Heart left ventricle (tissue), 16 donors: ENCODE data around the gene ADRA2B. TPM values are rescaled to one million over a fixed set of nuclear protein-coding genes. Genes with fewer than 3 reads are reported as not detected.

Source experiments
- ATAC-seq, 4 donors: fragments of 200-7000 bp; cut with Tn5 transposase; one replicate each; pipeline ENCODE4 v1.9.1; 2020 to 2022; ENCODE audit warnings: moderate library complexity in 4 of 4, mild to moderate bottlenecking in 3 of 4, moderate number of reproducible peaks in 1 of 4
- DNase-seq, 5 donors: peaks; one replicate each; pipeline ENCODE4 v3.0.0-alpha.2; 2020
- H3K27ac ChIP-seq, 12 donors: fragments of 200-600 bp; sonication (generic) in 4 of 12; one replicate each; pipeline versions ENCODE4 v1.5.0 to v1.8.0; 2016 to 2022; ENCODE audit warnings: mild to moderate bottlenecking in 2 of 12
- H3K27me3 ChIP-seq, 9 donors: fragments of 200-600 bp; sonication (generic) in 2 of 9; one replicate each; pipeline versions ENCODE4 v1.5.1 to v1.8.0; 2016 to 2022; ENCODE audit warnings: mild to moderate bottlenecking in 3 of 9
- H3K36me3 ChIP-seq, 9 donors: fragments of 200-600 bp; sonication (generic) in 2 of 9; one replicate each; pipeline versions ENCODE4 v1.5.0 to v1.8.0; 2018 to 2022; ENCODE audit warnings: mild to moderate bottlenecking in 2 of 9
- H3K4me1 ChIP-seq, 12 donors: fragments of 200-600 bp; sonication (generic) in 4 of 12; one replicate each; pipeline versions ENCODE4 v1.5.0 to v1.8.0; 2016 to 2022; ENCODE audit warnings: mild to moderate bottlenecking in 3 of 12
- H3K4me3 ChIP-seq, 12 donors: fragments of 200-600 bp; sonication (generic) in 4 of 12; one replicate each; pipeline versions ENCODE4 v1.5.0 to v1.8.0; 2017 to 2022; ENCODE audit warnings: mild to moderate bottlenecking in 9 of 12, moderate library complexity in 4 of 12
- H3K9me3 ChIP-seq, 12 donors: fragments of 200-600 bp; sonication (generic) in 4 of 12; one replicate each; pipeline versions ENCODE4 v1.5.0 to v1.8.0; 2016 to 2022; ENCODE audit warnings: mild to moderate bottlenecking in 1 of 12
- CTCF ChIP-seq, 12 donors: fragments of 200-600 bp; sonication (generic) in 4 of 12; IDR thresholded peaks; one replicate each; pipeline versions ENCODE4 v1.5.0 to v1.8.0; 2018 to 2022; ENCODE audit warnings: antibody characterized with exemption in 12 of 12, mild to moderate bottlenecking in 5 of 12
- POLR2A ChIP-seq, 2 donors: fragments of 450-650 bp; IDR thresholded peaks; one replicate each; pipeline ENCODE4 v1.6.1; 2017; ENCODE audit warnings: antibody characterized with exemption in 2 of 2, mild to moderate bottlenecking in 2 of 2, moderate library complexity in 2 of 2
- WGBS, 4 donors: extraction: QIAGEN DNeasy Blood & Tissue Kit in 2 of 4; methylation state at CpG; one replicate each; pipeline versions ENCODE4 v1.1.5 to v1.1.7; 2013 to 2018; 5-methylcytosine and 5-hydroxymethylcytosine counted together
- intact Hi-C, 10 donors: fragments of 100-400 bp; cut with DNase I; formaldehyde crosslinking; loops; one replicate each; pipeline versions ENCODE4 v1.11.1 to v1.14.2; 2022
- polyA plus RNA-seq, 2 donors: library from polyadenylated mRNA; stranded (reverse); fragments of 200-250 nt; gene quantifications; one replicate each; pipeline ENCODE4 v1.2.3, GENCODE V29; 2013
- total RNA-seq, 9 donors: library from RNA; depleted of rRNA in 2 of 9; stranded (reverse); fragments of >200 nt in 2 of 9; fragmentation: NEBNext Ultra II Directional in 3 of 9; extraction: Animal tissue kit (Norgen Biotek cat#: 25700) in 3 of 9; gene quantifications; one replicate each; pipeline versions ENCODE4 v1.1.0 to v1.2.4, GENCODE V29; 2016 to 2023
- donor health status: ischemic (EF 13 %, LVEDD 7.1; RV severe dilation, severe dysfunction).
- donor health status: healthy with polysubstance abuse.
- donor health status: DM: no; HTN: yes; CAD: no.
- donor health status: DM: no; HTN: no; CAD: no.
- donor health status: ischemic (EF 25% LVEDD 6.9; RV normal size, moderate dysfunction).
- donor health status: ischemic (EF 25% LVEDD 5.7; RV mildly dilated, moderate dysfunction).
- donor health status: healthy.
- donor health status: DM: yes; HTN: yes; CAD: no.
- donor health status: ischemic (EF 35%, LVEDD 5.7; RV mildly dilated, moderate dysfunction).
- donor health status: nonischemic (EF 11% LVEDD 7.7; RV severe dilation, severe dysfunction).
- donor health status: DM: yes; HTN: yes; CAD: no.
- donor health status: PGD.
- donor health status: ischemic (EF 29% LVEDD 5.4; RV normal size, mild dysfunction).
- donor health status: nonischemic (EF 23%, LVEDD 6.1; RV moderate dilation, normal function).

ADRA2B gene
- total and polyA plus RNA-seq, 11 donors, result 1.5 to 6.1 (median 3.5) TPM

- no peaks in the 10 kb centered on the region for H3K36me3 ChIP-seq
- intact Hi-C loops, result loop anchor here in 5 of 10 donors (10.0 kb wide), 3 partner anchors 134 to 374 kb away; partner anchors contain the start of genes NEURL3 (in 4 of the 5), CIAO1 (in 1 of the 5) and TMEM127 (in 1 of the 5)
- no peak overlapping the region for H3K27ac ChIP-seq
- H3K4me1 ChIP-seq, result no peaks in the 10 kb centered on the region
- DNase-seq (no peak), ATAC-seq (no peak)
- WGBS, 4 donors, result 85 to 88% (median 87%) methylated on average over 10 of the region's 10 CpGs
- TF ChIP-seq CTCF (IDR thresholded peaks at IDR 0.05), result no peak
- TF ChIP-seq POLR2A (IDR thresholded peaks at IDR 0.05), result no peak
- H3K4me3 ChIP-seq, result no peak overlapping the region
- peaks cover 0 to 9% (median 0%) of the 10 kb centered on the region in 9 donors for H3K27me3 ChIP-seq
- H3K9me3 ChIP-seq, result no peaks in the 10 kb centered on the region
These were observed 14.9 kb upstream of the ADRA2B start for GRCh38 chr2:96131152-96131812.

- WGBS, 4 donors, result 90 to 93% (median 92%) methylated on average over 4 of the region's 4 CpGs
- ATAC-seq (no peak), DNase-seq (no peak)
- TF ChIP-seq POLR2A (IDR thresholded peaks at IDR 0.05) (no peak), CTCF (IDR thresholded peaks at IDR 0.05) (no peak)
- Histone ChIP-seq H3K36me3 (no peaks in the 10 kb centered on the region), H3K4me3 (no peak overlapping the region), H3K27ac (no peak overlapping the region), H3K27me3 (peaks cover 0 to 9% (median 0%) of the 10 kb centered on the region in 9 donors), H3K4me1 (no peaks in the 10 kb centered on the region), H3K9me3 (no peaks in the 10 kb centered on the region)
- intact Hi-C loops, result loop anchor here in 5 of 10 donors (10.0 kb wide), 3 partner anchors 134 to 374 kb away; partner anchors contain the start of genes NEURL3 (in 4 of the 5), CIAO1 (in 1 of the 5) and TMEM127 (in 1 of the 5)
These were observed 14.1 kb upstream of the ADRA2B start for GRCh38 chr2:96130483-96130882.

GRCh38 chr2:96129528-96130120 lies 13.3 kb upstream of the ADRA2B start:
- DNase-seq, result no peak
- WGBS, 4 donors, result 82 to 86% (median 82%) methylated on average over 16 of the region's 16 CpGs
- no peak overlapping the region for H3K4me3 ChIP-seq

More at GRCh38 chr2:96129528-96130120, 13.3 kb upstream of the ADRA2B start:
- TF ChIP-seq POLR2A (IDR thresholded peaks at IDR 0.05) (no peak), CTCF (IDR thresholded peaks at IDR 0.05) (no peak)
- no peak overlapping the region for H3K27ac ChIP-seq
- ATAC-seq, result no peak
- intact Hi-C loops, result loop anchor here in 5 of 10 donors (10.0 kb wide), 3 partner anchors 135 to 375 kb away; partner anchors contain the start of genes NEURL3 (in 4 of the 5), CIAO1 (in 1 of the 5) and TMEM127 (in 1 of the 5)
- peaks cover 0 to 9% (median 0%) of the 10 kb centered on the region in 9 donors for H3K27me3 ChIP-seq
- H3K36me3 ChIP-seq, result no peaks in the 10 kb centered on the region
- H3K9me3 ChIP-seq, result no peaks in the 10 kb centered on the region
- H3K4me1 ChIP-seq, result no peaks in the 10 kb centered on the region
